HCT116 (cell line): ENCODE results near the gene PRPF6. TPM values are rescaled to one million over a fixed set of nuclear protein-coding genes. Genes with fewer than 3 reads are reported as not detected.

Experiments used
- ATAC-seq: fragments of 200-7000 bp; cut with Tn5 transposase; 2 replicates; pipeline ENCODE4 v1.9.1; 2020; ENCODE audit warnings: mild to moderate bottlenecking, moderate library complexity
- BruUV-seq: library from RNA; stranded (reverse); fragments of 400-500 nt; replicated peaks from 2 replicates; lab custom pipeline; 2021; lab: Mats Ljungman, UMichigan
- CTCF ChIA-PET: fragments of 300-600 bp; sonication (Branson Sonifier 250); formaldehyde crosslinking; loops from one replicate; lab custom pipeline; 2021; ENCODE audit warnings: antibody characterized with exemption; lab: Charles Lee
- POLR2A ChIA-PET: fragments of 300-600, 350-600 bp; sonication (Branson Sonifier 250); formaldehyde crosslinking; loops from one replicate; lab custom pipeline; 2021; ENCODE audit warnings: antibody characterized with exemption; lab: Charles Lee
- RAD21 ChIA-PET, 2 experiments: fragments of 300-600 bp; sonication (Branson Sonifier 250); formaldehyde crosslinking; loops; one replicate each; lab custom pipeline; 2023; ENCODE audit warnings: low total read pairs in 2 of 2; ENCODE audit not compliant: uncharacterized antibody in 2 of 2, unreplicated experiment in 2 of 2, low non-redundant PET in 1 of 2; lab: Charles Lee
- DNase-seq: peaks from one replicate; pipeline ENCODE4 v3.0.0-alpha.2; 2010; ENCODE audit warnings: low read depth, low spot score
- H2AFZ ChIP-seq: fragments of 200-600 bp; shearing (Covaris generic), sonication (generic); 2 replicates; pipeline ENCODE4 v1.6.1; 2017; ENCODE audit warnings: low read depth, mixed run types, mixed read lengths, antibody characterized with exemption, low read length; ENCODE audit not compliant: poor library complexity, severe bottlenecking
- H3K27ac ChIP-seq: 2 replicates; pipeline ENCODE4 v1.5.1; 2012; ENCODE audit warnings: low read depth, low read length
- H3K27me3 ChIP-seq: fragments of 200-600 bp; sonication (generic); 2 replicates; pipeline ENCODE4 v1.6.1; 2016; ENCODE audit warnings: mixed run types, low read length, mixed read lengths; ENCODE audit not compliant: insufficient read depth
- H3K36me3 ChIP-seq, 2 experiments: fragments of 200-500 bp in 1 of 2; fragments of 200-600 bp in 1 of 2; sonication (Bioruptor generic) in 1 of 2; sonication (generic) in 1 of 2; 2 replicates each; pipeline versions ENCODE4 v1.5.1 to v1.6.1; 2014 to 2016; ENCODE audit warnings: low read length in 2 of 2, inconsistent platforms in 1 of 2, mixed read lengths in 1 of 2, mixed run types in 1 of 2; ENCODE audit not compliant: insufficient read depth in 2 of 2, control insufficient read depth in 1 of 2
- H3K4me1 ChIP-seq, 2 experiments: fragments of 200-600 bp in 1 of 2; sonication (generic) in 1 of 2; 2 replicates each; pipeline versions ENCODE4 v1.5.1 to v1.6.1; 2012 to 2017; ENCODE audit warnings: low read length in 2 of 2, inconsistent platforms in 1 of 2, mild to moderate bottlenecking in 1 of 2, mixed read lengths in 1 of 2, mixed run types in 1 of 2, moderate library complexity in 1 of 2; ENCODE audit not compliant: insufficient read depth in 2 of 2, control insufficient read depth in 1 of 2
- H3K4me2 ChIP-seq: fragments of 200-600 bp; sonication (generic); 2 replicates; pipeline ENCODE4 v1.6.1; 2017; ENCODE audit warnings: mixed run types, low read length, mixed read lengths
- H3K4me3 ChIP-seq, 2 experiments: fragments of 200-600 bp in 1 of 2; sonication (generic) in 1 of 2; replicated peaks in 1 of 2; 2 replicates each; pipeline ENCODE4 v1.5.1; 2011 to 2016; ENCODE audit warnings: low read length in 2 of 2, control low read depth in 1 of 2, low read depth in 1 of 2, mild to moderate bottlenecking in 1 of 2, mixed read lengths in 1 of 2, mixed run types in 1 of 2
- H3K79me2 ChIP-seq: fragments of 200-600 bp; sonication (generic); 2 replicates; pipeline ENCODE4 v1.6.1; 2017; ENCODE audit warnings: mild to moderate bottlenecking, mixed run types, low read length, moderate library complexity, mixed read lengths; ENCODE audit not compliant: insufficient read depth
- H3K9ac ChIP-seq: fragments of 200-600 bp; sonication (generic); 2 replicates; pipeline ENCODE4 v1.6.1; 2016; ENCODE audit warnings: low read length, mixed read lengths
- H3K9me2 ChIP-seq: fragments of 200-600 bp; sonication (generic), shearing (Covaris generic); 2 replicates; pipeline ENCODE4 v1.6.1; 2017; ENCODE audit warnings: mixed run types, mild to moderate bottlenecking, moderate library complexity; ENCODE audit not compliant: insufficient read depth
- H3K9me3 ChIP-seq, 2 experiments: fragments of 200-500 bp in 1 of 2; fragments of 200-600 bp in 1 of 2; sonication (Bioruptor generic) in 1 of 2; sonication (generic) in 1 of 2; 2 replicates each; pipeline ENCODE4 v1.6.1; 2014 to 2017; ENCODE audit warnings: low read length in 2 of 2, mixed read lengths in 2 of 2, inconsistent platforms in 1 of 2, low read depth in 1 of 2, mild to moderate bottlenecking in 1 of 2, mixed run types in 1 of 2, moderate library complexity in 1 of 2; ENCODE audit not compliant: control insufficient read depth in 1 of 2, insufficient read depth in 1 of 2
- H4K20me1 ChIP-seq: fragments of 200-600 bp; sonication (generic), shearing (Covaris generic); 2 replicates; pipeline ENCODE4 v1.6.1; 2017; ENCODE audit warnings: mixed run types, mild to moderate bottlenecking, moderate library complexity; ENCODE audit not compliant: insufficient read depth
- CEBPB ChIP-seq: IDR thresholded peaks from 2 replicates; pipeline ENCODE4 v1.6.1; 2012; ENCODE audit warnings: low read depth
- EGR1 ChIP-seq: IDR thresholded peaks from 2 replicates; pipeline ENCODE4 v1.6.1; 2012; ENCODE audit warnings: low read depth
- ELF1 ChIP-seq: IDR thresholded peaks from 2 replicates; pipeline ENCODE4 v1.6.1; 2012; ENCODE audit warnings: low read depth, borderline replicate concordance
- EZH2 ChIP-seq: fragments of 200-600 bp; sonication (generic); IDR thresholded peaks from 2 replicates; pipeline ENCODE4 v1.6.1; 2017; ENCODE audit warnings: antibody characterized with exemption, mixed run types
- EZH2phosphoT487 ChIP-seq: fragments of 200-600 bp; IDR thresholded peaks from 2 replicates; pipeline ENCODE4 v1.6.1; 2018; ENCODE audit warnings: antibody characterized with exemption, borderline replicate concordance
- FOSL1 ChIP-seq: IDR thresholded peaks from 2 replicates; pipeline ENCODE4 v1.6.1; 2012; ENCODE audit warnings: low read depth
- MAX ChIP-seq: IDR thresholded peaks from 2 replicates; pipeline ENCODE4 v1.6.1; 2012
- POLR2A ChIP-seq: IDR thresholded peaks from 2 replicates; pipeline ENCODE4 v1.7.0; 2011; ENCODE audit warnings: borderline replicate concordance; ENCODE audit not compliant: insufficient read depth, insufficient read length; ENCODE audit errors: extremely low read depth
- POLR2AphosphoS5 ChIP-seq: IDR thresholded peaks from 2 replicates; pipeline ENCODE4 v1.6.1; 2011; ENCODE audit warnings: mild to moderate bottlenecking, low read depth, low read length, moderate library complexity
- RAD21 ChIP-seq: IDR thresholded peaks from 2 replicates; pipeline ENCODE4 v1.6.1; 2012; ENCODE audit warnings: low read depth, mild to moderate bottlenecking
- REST ChIP-seq: IDR thresholded peaks from 2 replicates; pipeline ENCODE4 v1.6.1; 2012; ENCODE audit warnings: low read depth
- SIN3A ChIP-seq: IDR thresholded peaks from 2 replicates; pipeline ENCODE4 v1.6.1; 2012; ENCODE audit warnings: low read depth
- SP1 ChIP-seq: IDR thresholded peaks from 2 replicates; pipeline ENCODE4 v1.6.1; 2012; ENCODE audit warnings: low read depth
- TCF7L2 ChIP-seq: IDR thresholded peaks from 2 replicates; pipeline ENCODE4 v1.7.0; 2011; ENCODE audit warnings: borderline replicate concordance, inconsistent platforms; ENCODE audit not compliant: insufficient read depth, insufficient read length; ENCODE audit errors: extremely low read depth
- YY1 ChIP-seq: IDR thresholded peaks from 2 replicates; pipeline ENCODE4 v1.6.1; 2011; ENCODE audit warnings: low read length, low read depth, moderate library complexity, mild to moderate bottlenecking; ENCODE audit not compliant: insufficient replicate concordance; ENCODE audit errors: extremely low read depth
- ZBTB33 ChIP-seq: IDR thresholded peaks from 2 replicates; pipeline ENCODE4 v1.6.1; 2011; ENCODE audit warnings: mild to moderate bottlenecking, low read length, moderate library complexity; ENCODE audit not compliant: insufficient replicate concordance; ENCODE audit errors: extremely low read depth
- ZFX ChIP-seq: fragments of 450-650 bp; IDR thresholded peaks from 2 replicates; pipeline ENCODE4 v1.6.1; 2017
- ZNF274 ChIP-seq: fragments of 200-500 bp; sonication (Bioruptor generic); IDR thresholded peaks from 2 replicates; pipeline ENCODE4 v1.6.1; 2014; ENCODE audit warnings: mild to moderate bottlenecking, low read depth, low read length, inconsistent platforms
- intact Hi-C: fragments of 100-400 bp; cut with micrococcal nuclease; formaldehyde crosslinking; loops from 2 replicates; pipeline ENCODE4 v1.10.0; 2022
- total RNA-seq: library from RNA; stranded (reverse); gene quantifications from one replicate; pipeline ENCODE4 v1.2.1, GENCODE V29; 2021; ENCODE audit not compliant: unreplicated experiment
- TF ChIP-seq, protein P1 (sequence below): IDR thresholded peaks from 2 replicates; pipeline ENCODE4 v1.6.1; 2012
- TF ChIP-seq, protein P2 (sequence below), 3 experiments: fragments of 200-600 bp in 1 of 3; sonication (generic) in 1 of 3; IDR thresholded peaks in 2 of 3; conservative IDR thresholded peaks in 1 of 3; 2 replicates each; pipeline ENCODE4 v1.5.1; 2012 to 2017; ENCODE audit warnings: low read depth in 2 of 3, low read length in 2 of 3, antibody characterized with exemption in 1 of 3, borderline replicate concordance in 1 of 3, control low read depth in 1 of 3, mild to moderate bottlenecking in 1 of 3, mixed read lengths in 1 of 3, mixed run types in 1 of 3, moderate library complexity in 1 of 3; ENCODE audit not compliant: insufficient read depth in 1 of 3

PRPF6 gene
- total RNA-seq, 1 experiment from 2014 or later: 74.9 TPM

GRCh38 chr20:64047046-64047389 lies 66.1 kb downstream of the PRPF6 start:
- no peak overlapping the region for H3K4me2 ChIP-seq
- ATAC-seq (no peak), DNase-seq (no peak)
- no peaks in the 10 kb centered on the region for H3K79me2 ChIP-seq
- no peaks in the 10 kb centered on the region for H3K9me3 ChIP-seq
- intact Hi-C loops: no loop called here
- H3K9me2 ChIP-seq: no peaks in the 10 kb centered on the region
- POLR2A ChIA-PET: interaction anchor here (0.7 kb wide), 1 partner anchor 9 kb away, joined by 3 read pairs; no protein-coding TSS in a partner anchor
- H4K20me1 ChIP-seq: no peaks in the 10 kb centered on the region
- TSS peak; percentile 60 for BruUV-seq
- TF ChIP-seq MAX (no peak), RAD21 (no peak), POLR2AphosphoS5 (no peak), CEBPB (no peak), REST (no peak), TCF7L2 (no peak), ZFX (no peak), YY1 (no peak), ELF1 (no peak), POLR2A (no peak), EZH2phosphoT487 (no peak), SP1 (no peak), EGR1 (no peak), FOSL1 (no peak), ZBTB33 (no peak), ZNF274 (no peak), SIN3A (no peak), EZH2 (no peak)
- TF ChIP-seq, protein P1, sequence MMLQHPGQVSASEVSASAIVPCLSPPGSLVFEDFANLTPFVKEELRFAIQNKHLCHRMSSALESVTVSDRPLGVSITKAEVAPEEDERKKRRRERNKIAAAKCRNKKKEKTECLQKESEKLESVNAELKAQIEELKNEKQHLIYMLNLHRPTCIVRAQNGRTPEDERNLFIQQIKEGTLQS: no peak
- TF ChIP-seq, protein P2, sequence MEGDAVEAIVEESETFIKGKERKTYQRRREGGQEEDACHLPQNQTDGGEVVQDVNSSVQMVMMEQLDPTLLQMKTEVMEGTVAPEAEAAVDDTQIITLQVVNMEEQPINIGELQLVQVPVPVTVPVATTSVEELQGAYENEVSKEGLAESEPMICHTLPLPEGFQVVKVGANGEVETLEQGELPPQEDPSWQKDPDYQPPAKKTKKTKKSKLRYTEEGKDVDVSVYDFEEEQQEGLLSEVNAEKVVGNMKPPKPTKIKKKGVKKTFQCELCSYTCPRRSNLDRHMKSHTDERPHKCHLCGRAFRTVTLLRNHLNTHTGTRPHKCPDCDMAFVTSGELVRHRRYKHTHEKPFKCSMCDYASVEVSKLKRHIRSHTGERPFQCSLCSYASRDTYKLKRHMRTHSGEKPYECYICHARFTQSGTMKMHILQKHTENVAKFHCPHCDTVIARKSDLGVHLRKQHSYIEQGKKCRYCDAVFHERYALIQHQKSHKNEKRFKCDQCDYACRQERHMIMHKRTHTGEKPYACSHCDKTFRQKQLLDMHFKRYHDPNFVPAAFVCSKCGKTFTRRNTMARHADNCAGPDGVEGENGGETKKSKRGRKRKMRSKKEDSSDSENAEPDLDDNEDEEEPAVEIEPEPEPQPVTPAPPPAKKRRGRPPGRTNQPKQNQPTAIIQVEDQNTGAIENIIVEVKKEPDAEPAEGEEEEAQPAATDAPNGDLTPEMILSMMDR (IDR thresholded peaks at IDR 0.05 in 2 of 3, conservative IDR thresholded peaks at IDR 0.05 in 1 of 3; ENCODE audit: borderline replicate concordance in 1 of 3, insufficient read depth in 1 of 3, low read depth in 2 of 3, low read length in 2 of 3): no peak
- TF ChIP-seq, all 23 proteins: peak for 0
- H3K9ac ChIP-seq: no peak overlapping the region
- no peak overlapping the region for H2AFZ ChIP-seq
- ChIA-PET CTCF (interaction anchor here (1.1 kb wide), 1 partner anchor 8 kb away, joined by 3 read pairs; no protein-coding TSS in a partner anchor), RAD21 (no interaction called here)
- H3K27me3 ChIP-seq: no peaks in the 10 kb centered on the region
- no peak overlapping the region for H3K4me3 ChIP-seq
- H3K4me1 ChIP-seq: peaks cover 27 to 34% of the 10 kb centered on the region in 2 experiments
- no peaks in the 10 kb centered on the region for H3K36me3 ChIP-seq
- no peak overlapping the region for H3K27ac ChIP-seq
